H1 (cell line): ENCODE data around the gene ADARB2. TPM values are rescaled to one million over a fixed set of nuclear protein-coding genes. Genes with fewer than 3 reads are reported as not detected.

Experiments
- CTCF ChIA-PET: fragments of 300-600 bp; sonication (Branson Sonifier 250); formaldehyde crosslinking; loops from one replicate; lab custom pipeline; 2021; ENCODE audit not compliant: partially characterized antibody; lab: Charles Lee
- POLR2A ChIA-PET: fragments of 300-600 bp; sonication (Branson Sonifier 250); formaldehyde crosslinking; loops from one replicate; lab custom pipeline; 2021; ENCODE audit warnings: inconsistent platforms; ENCODE audit not compliant: partially characterized antibody; lab: Charles Lee
- DNase-seq, 2 experiments: peaks; one replicate each; pipeline versions ENCODE4 v3.0.0 to v3.0.0-alpha.2; 2010 to 2022; ENCODE audit warnings: low spot score in 2 of 2, low read depth in 1 of 2, mixed read lengths in 1 of 2
- FAIRE-seq: peaks from 2 replicates; lab custom pipeline; 2011; peaks lifted over from hg19 to GRCh38; lab: Jason Lieb, UNC
- H2AFZ ChIP-seq: 2 replicates; pipeline ENCODE4 v1.8.1; 2012; ENCODE audit warnings: low read length, inconsistent platforms
- H2AK5ac ChIP-seq: 2 replicates; pipeline ENCODE4 v1.6.1; 2013; ENCODE audit warnings: low read depth, low read length
- H2BK120ac ChIP-seq: replicated peaks from 2 replicates; pipeline ENCODE3; 2013; ENCODE audit warnings: low read depth, low read length, inconsistent platforms
- H2BK12ac ChIP-seq: 2 replicates; pipeline ENCODE4 v1.6.1; 2013; ENCODE audit warnings: low read depth, low read length
- H2BK15ac ChIP-seq: 2 replicates; pipeline ENCODE4 v1.6.1; 2013; ENCODE audit warnings: low read length
- H2BK20ac ChIP-seq: 2 replicates; pipeline ENCODE4 v1.6.1; 2013; ENCODE audit warnings: low read length
- H2BK5ac ChIP-seq: 2 replicates; pipeline ENCODE4 v1.6.1; 2013; ENCODE audit warnings: low read depth, low read length
- H3K14ac ChIP-seq: 2 replicates; pipeline ENCODE4 v1.6.1; 2013; ENCODE audit warnings: inconsistent platforms; ENCODE audit not compliant: insufficient read length
- H3K18ac ChIP-seq: 2 replicates; pipeline ENCODE4 v1.6.1; 2013; ENCODE audit warnings: low read length; ENCODE audit errors: extremely low read depth
- H3K23ac ChIP-seq: 2 replicates; pipeline ENCODE4 v1.6.1; 2013; ENCODE audit warnings: inconsistent platforms; ENCODE audit not compliant: insufficient read length
- H3K23me2 ChIP-seq: 2 replicates; pipeline ENCODE4 v1.6.1; 2013; ENCODE audit warnings: low read depth, low read length
- H3K27ac ChIP-seq: 2 replicates; pipeline ENCODE4 v1.6.1; 2011; ENCODE audit warnings: low read depth, low read length, inconsistent platforms
- H3K27me3 ChIP-seq, 4 experiments: replicated peaks in 1 of 4; 1 replicate in 1 of 4; 2 replicates in 3 of 4; pipeline versions ENCODE4 v1.6.1 to v1.8.1; 2011 to 2013; ENCODE audit warnings: low read length in 3 of 4, mild to moderate bottlenecking in 3 of 4, inconsistent platforms in 2 of 4, mixed read lengths in 2 of 4, moderate library complexity in 1 of 4; ENCODE audit not compliant: control insufficient read depth in 3 of 4, insufficient read depth in 3 of 4; ENCODE audit errors: extremely low read depth in 1 of 4
- H3K36me3 ChIP-seq, 4 experiments: 2 replicates each; pipeline versions ENCODE4 v1.6.1 to v1.8.1; 2011 to 2013; ENCODE audit warnings: mild to moderate bottlenecking in 4 of 4, low read length in 3 of 4, moderate library complexity in 2 of 4, control low read depth in 1 of 4, inconsistent platforms in 1 of 4; ENCODE audit not compliant: insufficient read depth in 4 of 4, control insufficient read depth in 2 of 4
- H3K4ac ChIP-seq: replicated peaks from 2 replicates; pipeline ENCODE3; 2013; ENCODE audit warnings: low read length, low read depth, mixed read lengths, inconsistent platforms; ENCODE audit not compliant: insufficient read length
- H3K4me1 ChIP-seq, 4 experiments: replicated peaks in 1 of 4; 1 replicate in 1 of 4; 2 replicates in 3 of 4; pipeline versions ENCODE4 v1.6.1 to v1.8.1; 2011 to 2013; ENCODE audit warnings: low read length in 3 of 4, inconsistent platforms in 2 of 4, mixed read lengths in 1 of 4; ENCODE audit not compliant: insufficient read depth in 4 of 4, control insufficient read depth in 3 of 4
- H3K4me2 ChIP-seq, 2 experiments: 2 replicates each; pipeline versions ENCODE4 v1.6.1 to v1.8.1; 2011 to 2013; ENCODE audit warnings: low read depth in 2 of 2, low read length in 2 of 2, control low read depth in 1 of 2, inconsistent platforms in 1 of 2, mild to moderate bottlenecking in 1 of 2; ENCODE audit not compliant: insufficient read depth in 1 of 2
- H3K4me3 ChIP-seq, 4 experiments: fragments of 200-600, 300-600 bp in 1 of 4; sonication (generic), shearing (Covaris generic), sonication (Bioruptor Twin) in 1 of 4; 2 replicates each; pipeline versions ENCODE4 v1.5.1 to v1.8.1; 2011 to 2016; ENCODE audit warnings: low read length in 4 of 4, low read depth in 3 of 4, control low read depth in 2 of 4, inconsistent platforms in 2 of 4, mild to moderate bottlenecking in 2 of 4, mixed read lengths in 1 of 4, moderate library complexity in 1 of 4; ENCODE audit not compliant: insufficient read depth in 2 of 4; ENCODE audit errors: extremely low read depth in 1 of 4
- H3K56ac ChIP-seq: replicated peaks from 2 replicates; pipeline ENCODE3; 2013; ENCODE audit warnings: low read depth, mild to moderate bottlenecking, mixed read lengths, low read length, inconsistent platforms; ENCODE audit not compliant: insufficient read length
- H3K79me1 ChIP-seq: 2 replicates; pipeline ENCODE4 v1.6.1; 2013; ENCODE audit warnings: low read depth, low read length, control low read depth
- H3K79me2 ChIP-seq, 2 experiments: 2 replicates each; pipeline versions ENCODE4 v1.6.1 to v1.8.1; 2012 to 2013; ENCODE audit warnings: low read length in 2 of 2, mild to moderate bottlenecking in 2 of 2, inconsistent platforms in 1 of 2; ENCODE audit not compliant: insufficient read depth in 2 of 2, control insufficient read depth in 1 of 2
- H3K9ac ChIP-seq, 4 experiments: replicated peaks in 1 of 4; 1 replicate in 1 of 4; 2 replicates in 3 of 4; pipeline versions ENCODE4 v1.6.1 to v1.8.1; 2011 to 2013; ENCODE audit warnings: low read depth in 3 of 4, low read length in 3 of 4, control low read depth in 2 of 4, mild to moderate bottlenecking in 2 of 4, moderate library complexity in 2 of 4, inconsistent platforms in 1 of 4; ENCODE audit errors: extremely low read depth in 1 of 4
- H3K9me3 ChIP-seq, 2 experiments: 2 replicates each; pipeline versions ENCODE4 v1.6.1 to v1.8.1; 2012 to 2013; ENCODE audit warnings: mild to moderate bottlenecking in 2 of 2, moderate library complexity in 2 of 2, control low read depth in 1 of 2, inconsistent platforms in 1 of 2, low read depth in 1 of 2, low read length in 1 of 2, mixed read lengths in 1 of 2; ENCODE audit not compliant: insufficient read depth in 2 of 2
- H4K20me1 ChIP-seq, 2 experiments: replicated peaks in 1 of 2; 2 replicates each; pipeline versions ENCODE3 to v1.8.1; 2011 to 2013; ENCODE audit warnings: inconsistent platforms in 2 of 2, low read length in 2 of 2, mild to moderate bottlenecking in 1 of 2; ENCODE audit not compliant: insufficient read depth in 2 of 2, control insufficient read depth in 1 of 2
- H4K5ac ChIP-seq: 2 replicates; pipeline ENCODE4 v1.6.1; 2013; ENCODE audit warnings: low read length, low read depth, mixed read lengths, inconsistent platforms; ENCODE audit not compliant: insufficient read length
- H4K8ac ChIP-seq: 2 replicates; pipeline ENCODE4 v1.8.0; 2013; ENCODE audit warnings: mild to moderate bottlenecking, moderate library complexity, low read length, inconsistent platforms; ENCODE audit not compliant: insufficient read depth; ENCODE audit errors: extremely low read depth
- H4K91ac ChIP-seq: replicated peaks from 2 replicates; pipeline ENCODE3; 2013; ENCODE audit warnings: low read length, mixed read lengths, inconsistent platforms; ENCODE audit not compliant: insufficient read length
- EZH2 ChIP-seq: fragments of 200-600 bp; sonication (generic); IDR thresholded peaks from 2 replicates; pipeline ENCODE4 v1.7.1; 2012; ENCODE audit warnings: low read depth, mild to moderate bottlenecking, moderate library complexity, low read length, inconsistent platforms; ENCODE audit not compliant: severe bottlenecking
- USF2 ChIP-seq: IDR thresholded peaks from 2 replicates; pipeline ENCODE4 v1.6.1; 2011; ENCODE audit warnings: low read length, improper control_type of control experiment
- WGBS, 2 experiments: shearing (Covaris generic) in 1 of 2; methylation state at CpG; one replicate each; pipeline versions ENCODE4 v1.1.6 to v1.1.7; 2013 to 2015; ENCODE audit warnings: low lambda C conversion rate in 2 of 2, mixed read lengths in 2 of 2, inconsistent platforms in 1 of 2, low coverage in 1 of 2, missing lambda C conversion rate in 1 of 2; ENCODE audit not compliant: insufficient replicate concordance in 2 of 2, insufficient coverage in 1 of 2, insufficient read length in 1 of 2; ENCODE audit errors: extremely low coverage in 1 of 2, missing lambda C conversion rate in 1 of 2; 5-methylcytosine and 5-hydroxymethylcytosine counted together
- polyA plus RNA-seq, 7 experiments: library from polyadenylated mRNA; depleted of rRNA in 3 of 7; stranded (reverse) in 5 of 7; unstranded in 2 of 7; fragments of >200 nt in 5 of 7; fragments of 200-250 nt in 2 of 7; gene quantifications; 1 replicate in 5 of 7; 2 replicates in 1 of 7; 4 replicates in 1 of 7; pipeline versions ENCODE4 v1.2.1 to v1.2.3, GENCODE V29; 2011 to 2013; ENCODE audit warnings: missing spikeins in 2 of 7, mixed read lengths in 2 of 7
- total RNA-seq: library from RNA; stranded (reverse); fragmentation: NEBNext Ultra II Directional; extraction: Animal tissue kit (Norgen Biotek cat#: 25700); gene quantifications from 2 replicates; pipeline ENCODE4 v1.2.1, GENCODE V29; 2021

ADARB2 gene
- total and polyA plus RNA-seq, 2 of the 8 experiments (the other 6 are each of a cell fraction or from before 2014, with no cell fraction given), result 2.2 to 2.8 TPM

- no peaks in the 10 kb centered on the region for H3K79me2 ChIP-seq
- no peak overlapping the region for H2AK5ac ChIP-seq
- no peak overlapping the region for H2BK20ac ChIP-seq
- no peaks in the 10 kb centered on the region for H3K23me2 ChIP-seq
- H4K20me1 ChIP-seq, result no peaks in the 10 kb centered on the region
- FAIRE-seq, result no peak
- H3K27me3 ChIP-seq, result no peaks in the 10 kb centered on the region
- CTCF ChIA-PET, result interaction anchor here (1.2 to 2.8 kb wide), 4 partner anchors 10 to 31 kb away, joined by 5 to 14 read pairs (median 7); no protein-coding TSS in a partner anchor
- no peak overlapping the region for H2BK5ac ChIP-seq
- H3K9ac ChIP-seq, result no peak overlapping the region
- H4K5ac ChIP-seq, result no peak overlapping the region
- no peak overlapping the region for H3K4me3 ChIP-seq
- POLR2A ChIA-PET, result no interaction called here
- no peak overlapping the region for H3K4ac ChIP-seq
- H3K4me2 ChIP-seq, result no peak overlapping the region
- 0 out of 4 replicates have a peak, but pooled peaks cover 0 to 3% of the 10 kb centered on the region in 2 experiments for H3K9me3 ChIP-seq
- H3K27ac ChIP-seq, result no peak overlapping the region
- H4K91ac ChIP-seq, result no peak overlapping the region
- 87% methylated on average over 3 of the region's 3 CpGs; no CpG with 5 or more reads in 1 of the 2 experiments for WGBS, 2 experiments
- no peak overlapping the region for H3K14ac ChIP-seq
- H2AFZ ChIP-seq, result no peak overlapping the region
- H3K4me1 ChIP-seq, result no peaks in the 10 kb centered on the region
- H2BK12ac ChIP-seq, result no peak overlapping the region
- H3K18ac ChIP-seq, result no peak overlapping the region
- TF ChIP-seq EZH2, result no peak
- TF ChIP-seq USF2, result no peak
- TF ChIP-seq, all 59 proteins: peak for 0
- Histone ChIP-seq H4K8ac (no peak overlapping the region), H2BK120ac (no peak overlapping the region), H2BK15ac (no peak overlapping the region), H3K23ac (no peak overlapping the region), H3K56ac (no peak overlapping the region), H3K36me3 (no peaks in the 10 kb centered on the region), H3K79me1 (no peaks in the 10 kb centered on the region)
- DNase-seq, result no peak
These were observed 347.1 kb downstream of the ADARB2 start for GRCh38 chr10:1390200-1390599.
